B cell (primary cell): ENCODE data around the gene CRAMP1.

Experiments
- EZH2 ChIP-seq: IDR thresholded peaks from 2 replicates; pipeline ENCODE4 v1.6.1; 2012; ENCODE audit warnings: borderline replicate concordance, low read depth, mild to moderate bottlenecking, moderate library complexity, low read length; ENCODE audit not compliant: insufficient read depth, poor library complexity, severe bottlenecking
- TF ChIP-seq, protein P1 (sequence below): fragments of 200-600 bp; IDR thresholded peaks from one replicate; pipeline ENCODE4 v1.8.0; 2022; ENCODE audit warnings: antibody characterized with exemption, mild to moderate bottlenecking

DNA sequence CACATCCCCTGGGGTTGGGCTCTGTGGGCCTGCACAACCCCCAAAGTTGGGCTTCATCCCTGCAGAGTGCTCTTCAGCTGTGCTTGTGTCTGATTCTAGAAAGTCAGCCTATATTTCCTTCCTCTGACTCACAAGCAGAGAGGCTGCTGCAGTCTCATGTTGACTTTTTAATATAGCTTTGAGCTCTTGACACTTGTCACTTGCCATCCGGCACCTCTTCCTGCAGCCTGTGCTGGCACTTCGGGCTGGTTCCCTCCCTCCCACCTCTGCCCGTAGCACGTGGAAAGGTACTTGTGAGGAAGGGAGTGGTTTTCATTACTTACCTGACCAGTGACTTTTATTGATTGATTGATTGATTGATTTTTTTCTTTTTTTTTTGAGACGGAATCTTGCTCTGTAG is 46.9 kb downstream of the CRAMP1 start:
- TF ChIP-seq, protein P1, sequence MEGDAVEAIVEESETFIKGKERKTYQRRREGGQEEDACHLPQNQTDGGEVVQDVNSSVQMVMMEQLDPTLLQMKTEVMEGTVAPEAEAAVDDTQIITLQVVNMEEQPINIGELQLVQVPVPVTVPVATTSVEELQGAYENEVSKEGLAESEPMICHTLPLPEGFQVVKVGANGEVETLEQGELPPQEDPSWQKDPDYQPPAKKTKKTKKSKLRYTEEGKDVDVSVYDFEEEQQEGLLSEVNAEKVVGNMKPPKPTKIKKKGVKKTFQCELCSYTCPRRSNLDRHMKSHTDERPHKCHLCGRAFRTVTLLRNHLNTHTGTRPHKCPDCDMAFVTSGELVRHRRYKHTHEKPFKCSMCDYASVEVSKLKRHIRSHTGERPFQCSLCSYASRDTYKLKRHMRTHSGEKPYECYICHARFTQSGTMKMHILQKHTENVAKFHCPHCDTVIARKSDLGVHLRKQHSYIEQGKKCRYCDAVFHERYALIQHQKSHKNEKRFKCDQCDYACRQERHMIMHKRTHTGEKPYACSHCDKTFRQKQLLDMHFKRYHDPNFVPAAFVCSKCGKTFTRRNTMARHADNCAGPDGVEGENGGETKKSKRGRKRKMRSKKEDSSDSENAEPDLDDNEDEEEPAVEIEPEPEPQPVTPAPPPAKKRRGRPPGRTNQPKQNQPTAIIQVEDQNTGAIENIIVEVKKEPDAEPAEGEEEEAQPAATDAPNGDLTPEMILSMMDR: no peak
- TF ChIP-seq EZH2: no peak
